Prostate gland (tissue), 2 donors: Measurements from ENCODE around the gene ADCY7. TPM values are rescaled to one million over a fixed set of nuclear protein-coding genes. Genes with fewer than 3 reads are reported as not detected.

Experiments used
- DNase-seq: peaks from one replicate; pipeline ENCODE4 v3.0.0-alpha.2; 2019; ENCODE audit warnings: low spot score
- H3K27ac ChIP-seq, 2 donors: fragments of 200-600 bp; sonication (generic); 2 replicates each; pipeline ENCODE4 v1.5.1; 2017 to 2019
- H3K27me3 ChIP-seq: fragments of 200-600 bp; sonication (generic); replicated peaks from 2 replicates; pipeline ENCODE4 v1.5.1; 2019; ENCODE audit not compliant: insufficient read depth
- H3K36me3 ChIP-seq, 2 donors: fragments of 200-600 bp; sonication (generic); 1 replicate in 1 of 2; 2 replicates in 1 of 2; pipeline versions ENCODE4 v1.5.1 to v1.8.1; 2017 to 2019
- H3K4me1 ChIP-seq: fragments of 200-600 bp; sonication (generic); replicated peaks from 2 replicates; pipeline ENCODE4 v1.5.1; 2019
- H3K4me3 ChIP-seq, 2 donors: fragments of 200-600 bp; sonication (generic); 2 replicates each; pipeline ENCODE4 v1.5.1; 2017 to 2019
- H3K9me3 ChIP-seq: fragments of 200-600 bp; sonication (generic); 2 replicates; pipeline ENCODE4 v1.5.1; 2017
- CTCF ChIP-seq, 4 experiments: fragments of 200-600 bp in 2 of 4; fragments of 450-650 bp in 2 of 4; sonication (generic) in 2 of 4; IDR thresholded peaks; 1 replicate in 3 of 4; 2 replicates in 1 of 4; pipeline ENCODE4 v1.5.1; 2016 to 2019; ENCODE audit warnings: antibody characterized with exemption in 4 of 4, mild to moderate bottlenecking in 2 of 4, moderate library complexity in 2 of 4
- POLR2A ChIP-seq: fragments of 450-650 bp; IDR thresholded peaks from one replicate; pipeline ENCODE4 v1.6.1; 2016; ENCODE audit warnings: antibody characterized with exemption, mild to moderate bottlenecking
- POLR2AphosphoS5 ChIP-seq: sonication (generic); formaldehyde crosslinking; IDR thresholded peaks from one replicate; pipeline ENCODE4 v1.6.1; 2017; ENCODE audit warnings: antibody characterized with exemption
- WGBS: methylation state at CpG from one replicate; pipeline ENCODE4 v1.1.5; 2018; 5-methylcytosine and 5-hydroxymethylcytosine counted together
- intact Hi-C: fragments of 100-400 bp; cut with DNase I; formaldehyde crosslinking; loops from one replicate; pipeline ENCODE4 v1.14.2; 2022
- total RNA-seq, 2 donors: library from RNA; depleted of rRNA; stranded (reverse); fragments of >200 nt; gene quantifications; one replicate each; pipeline ENCODE4 v1.1.0, GENCODE V29; 2016

ADCY7 gene
- total RNA-seq, 2 donors from 2014 or later = 2.0 to 10.9 TPM

- Histone ChIP-seq H3K9me3 (no peaks in the 10 kb centered on the region), H3K27me3 (no peaks in the 10 kb centered on the region), H3K27ac (no peak overlapping the region), H3K4me1 (no peaks in the 10 kb centered on the region), H3K36me3 (no peaks in the 10 kb centered on the region), H3K4me3 (no peak overlapping the region)
- no peak for DNase-seq
- WGBS = 89% methylated on average over 20 of the region's 20 CpGs
- TF ChIP-seq POLR2A = no peak
- no peak for TF ChIP-seq CTCF (IDR thresholded peaks at IDR 0.05)
- TF ChIP-seq POLR2AphosphoS5 = no peak
- intact Hi-C loops = no loop called here
Measured at GRCh38 chr16:50293041-50293783, 26.9 kb downstream of the ADCY7 start.

DNA sequence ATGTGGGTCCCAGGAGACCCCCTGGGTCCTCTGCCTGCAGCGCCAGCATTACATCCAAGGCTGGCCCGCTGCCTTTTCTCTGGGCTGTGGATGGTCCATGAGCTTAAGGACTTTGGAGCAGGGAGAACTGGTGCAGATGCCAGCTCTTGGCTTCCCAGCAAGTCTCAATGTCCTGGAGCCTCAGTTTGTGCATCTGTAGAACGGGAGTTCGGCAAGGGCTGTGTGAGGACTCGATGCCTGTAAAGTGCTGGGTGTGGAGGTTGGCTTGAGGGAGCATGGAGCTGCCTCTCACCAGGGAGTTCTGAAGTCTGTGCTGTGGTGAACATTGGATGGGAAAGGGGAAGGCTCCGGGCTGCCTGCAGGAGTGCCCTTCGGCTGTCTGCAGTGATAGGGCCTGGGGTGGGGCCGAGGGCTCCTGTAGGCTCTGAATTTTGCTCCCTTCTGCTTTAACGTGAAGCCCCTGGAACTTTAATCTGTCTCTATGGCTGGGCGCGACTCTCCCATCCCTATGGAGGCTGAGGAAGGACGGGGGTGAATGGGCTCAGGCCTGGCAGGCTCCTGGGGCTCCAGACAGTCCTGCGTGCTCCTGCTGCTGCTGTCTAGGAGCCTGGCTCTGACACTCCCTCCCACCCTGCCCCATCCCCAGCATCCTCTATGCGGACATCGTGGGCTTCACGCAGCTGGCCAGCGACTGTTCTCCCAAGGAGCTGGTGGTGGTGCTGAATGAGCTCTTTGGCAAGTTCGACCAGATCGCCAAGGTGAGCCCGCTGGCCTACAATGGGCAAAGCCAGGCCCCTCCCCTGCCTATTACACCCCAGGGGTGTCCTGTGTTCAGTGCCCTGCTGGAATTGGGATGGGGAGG lies 27.9 kb downstream of the ADCY7 start:
- H3K36me3 ChIP-seq = no peaks in the 10 kb centered on the region
- no peaks in the 10 kb centered on the region for H3K4me1 ChIP-seq
- WGBS = 87% methylated on average over 20 of the region's 20 CpGs
- DNase-seq = no peak
- no peaks in the 10 kb centered on the region for H3K9me3 ChIP-seq
- TF ChIP-seq CTCF (IDR thresholded peaks at IDR 0.05) (no peak), POLR2A (no peak), POLR2AphosphoS5 (no peak)
- intact Hi-C loops = no loop called here
- no peak overlapping the region for H3K27ac ChIP-seq
- H3K4me3 ChIP-seq = no peak overlapping the region
- no peaks in the 10 kb centered on the region for H3K27me3 ChIP-seq

- no peak overlapping the region for H3K4me3 ChIP-seq
- H3K27me3 ChIP-seq = no peaks in the 10 kb centered on the region
- TF ChIP-seq POLR2A (no peak), CTCF (IDR thresholded peaks at IDR 0.05) (no peak), POLR2AphosphoS5 (no peak)
- no peak for DNase-seq
- no peaks in the 10 kb centered on the region for H3K36me3 ChIP-seq
- no peaks in the 10 kb centered on the region for H3K4me1 ChIP-seq
- WGBS = 85% methylated on average over 4 of the region's 4 CpGs
- H3K9me3 ChIP-seq = no peaks in the 10 kb centered on the region
- no peak overlapping the region for H3K27ac ChIP-seq
- intact Hi-C loops = no loop called here
Measured at GRCh38 chr16:50294955-50295354, 28.6 kb downstream of the ADCY7 start.

DNA sequence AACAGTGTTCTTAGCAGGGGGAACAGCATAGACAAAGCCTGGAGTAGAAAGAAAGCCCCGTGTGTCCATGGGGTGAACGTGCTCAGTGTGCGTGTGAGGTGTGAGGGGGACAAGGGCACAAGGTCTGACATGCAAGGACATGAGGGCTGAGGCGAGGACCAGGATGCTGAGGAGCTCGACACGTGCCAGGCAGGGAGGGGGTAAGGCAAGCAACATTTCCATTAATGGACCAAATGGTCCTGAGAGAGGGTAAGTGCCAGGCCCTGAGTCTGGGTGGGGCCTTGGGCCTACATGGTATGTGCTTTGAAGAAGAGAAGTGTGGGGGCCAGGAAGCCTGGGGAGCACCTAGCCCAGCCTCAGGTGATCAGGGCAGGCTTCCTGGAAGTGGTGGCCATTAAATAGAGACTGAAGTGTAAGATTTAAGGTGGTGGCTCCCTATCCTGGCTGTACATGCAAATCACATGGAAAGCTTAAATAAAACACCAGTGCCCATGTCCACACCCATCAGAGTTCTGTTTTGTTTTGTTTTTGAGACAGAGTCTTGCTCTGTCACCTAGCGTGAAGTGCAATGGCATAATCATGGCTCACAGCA lies 29.3 kb downstream of the ADCY7 start:
- Histone ChIP-seq H3K27me3 (no peaks in the 10 kb centered on the region), H3K4me1 (no peaks in the 10 kb centered on the region), H3K27ac (no peak overlapping the region), H3K9me3 (no peaks in the 10 kb centered on the region), H3K4me3 (no peak overlapping the region), H3K36me3 (no peaks in the 10 kb centered on the region)
- no peak for TF ChIP-seq CTCF (IDR thresholded peaks at IDR 0.05)
- intact Hi-C loops = no loop called here
- 96% methylated on average over 7 of the region's 7 CpGs for WGBS
- DNase-seq = no peak
